ENCODE results near the gene VANGL1. TPM values are rescaled to one million over a fixed set of nuclear protein-coding genes. Genes with fewer than 3 reads are reported as not detected.

VANGL1 gene
- total RNA-seq, result 15.7 and 24.1 TPM in 2 replicates

DNA sequence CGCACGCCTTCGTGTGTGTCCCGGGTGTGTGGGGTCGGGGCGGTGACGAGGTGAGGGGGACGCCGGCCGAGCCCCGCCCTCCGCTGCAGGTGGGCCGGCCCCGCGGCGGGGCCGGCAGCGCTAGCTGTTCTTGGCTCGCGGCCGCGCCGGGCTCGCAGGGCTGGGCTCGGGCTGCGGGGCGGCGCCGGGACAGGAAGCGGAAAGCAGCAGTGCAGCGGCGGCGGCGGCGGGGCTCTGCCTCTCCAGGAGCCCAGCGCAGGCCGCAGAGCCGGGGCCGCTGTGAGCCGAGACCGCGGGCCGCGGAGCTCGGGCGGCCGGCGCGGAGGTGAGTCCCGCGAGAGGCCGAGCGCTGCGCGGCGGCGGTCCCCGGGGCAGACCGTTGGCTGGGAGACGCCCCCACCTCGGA lies at the start of gene VANGL1:
TSS of gene VANGL1 (plus strand) at position 209 of the 406 bp plus-strand sequence. CDS start 9,444 bp downstream, outside the sequence.

Other genes with a start within 250 kb of the VANGL1 start
- gene CASQ2, start 126.7 kb downstream of the VANGL1 start, total RNA-seq, result under 0.01 TPM in 1 of 2 replicates, not detected in the other
- gene NHLH2, start 199.2 kb downstream of the VANGL1 start, total RNA-seq, result 0.43 and 0.48 TPM in 2 replicates